Stimulated activated naive B cell treated with anti-CD40 and anti-IgM and Interleukin-4, amounts not matched to agents 10 μg/mL and 1 μg/mL and 100 μg/mL, for 72 hours (primary cell): Measurements from ENCODE around the gene DMRTB1.
A peak's percentile ranks its signal among the peaks of the same experiment; 100 is the strongest.

Experiments used
- ATAC-seq, 2 donors: fragments of 150-1000 bp; cut with Tn5 transposase; replicated peaks; 2 replicates each; pipeline ENCODE4 v1.10.0; 2021; ENCODE audit warnings: moderate library complexity in 1 of 2
- DNase-seq: peaks from one replicate; pipeline ENCODE4 v3.0.0; 2021
- H3K27ac Mint-ChIP-seq: one replicate; pipeline ENCODE4 v1.8.0; 2022; ENCODE audit warnings: mild to moderate bottlenecking, mixed read lengths
- H3K27me3 Mint-ChIP-seq, 2 donors: one replicate each; pipeline ENCODE4 v1.8.0; 2022; ENCODE audit warnings: mixed read lengths in 2 of 2
- H3K36me3 Mint-ChIP-seq, 2 donors: one replicate each; pipeline ENCODE4 v1.8.0; 2022; ENCODE audit warnings: mixed read lengths in 2 of 2, mild to moderate bottlenecking in 1 of 2
- H3K4me1 Mint-ChIP-seq, 2 donors: one replicate each; pipeline ENCODE4 v1.8.0; 2022; ENCODE audit warnings: mixed read lengths in 2 of 2, mild to moderate bottlenecking in 1 of 2
- H3K4me3 Mint-ChIP-seq, 2 donors: one replicate each; pipeline ENCODE4 v1.8.0; 2022; ENCODE audit warnings: mild to moderate bottlenecking in 2 of 2, mixed read lengths in 2 of 2, moderate library complexity in 1 of 2
- H3K9me3 Mint-ChIP-seq, 2 donors: one replicate each; pipeline ENCODE4 v1.8.0; 2022; ENCODE audit warnings: mixed read lengths in 2 of 2, mild to moderate bottlenecking in 1 of 2

Gene DMRTB1

DNA sequence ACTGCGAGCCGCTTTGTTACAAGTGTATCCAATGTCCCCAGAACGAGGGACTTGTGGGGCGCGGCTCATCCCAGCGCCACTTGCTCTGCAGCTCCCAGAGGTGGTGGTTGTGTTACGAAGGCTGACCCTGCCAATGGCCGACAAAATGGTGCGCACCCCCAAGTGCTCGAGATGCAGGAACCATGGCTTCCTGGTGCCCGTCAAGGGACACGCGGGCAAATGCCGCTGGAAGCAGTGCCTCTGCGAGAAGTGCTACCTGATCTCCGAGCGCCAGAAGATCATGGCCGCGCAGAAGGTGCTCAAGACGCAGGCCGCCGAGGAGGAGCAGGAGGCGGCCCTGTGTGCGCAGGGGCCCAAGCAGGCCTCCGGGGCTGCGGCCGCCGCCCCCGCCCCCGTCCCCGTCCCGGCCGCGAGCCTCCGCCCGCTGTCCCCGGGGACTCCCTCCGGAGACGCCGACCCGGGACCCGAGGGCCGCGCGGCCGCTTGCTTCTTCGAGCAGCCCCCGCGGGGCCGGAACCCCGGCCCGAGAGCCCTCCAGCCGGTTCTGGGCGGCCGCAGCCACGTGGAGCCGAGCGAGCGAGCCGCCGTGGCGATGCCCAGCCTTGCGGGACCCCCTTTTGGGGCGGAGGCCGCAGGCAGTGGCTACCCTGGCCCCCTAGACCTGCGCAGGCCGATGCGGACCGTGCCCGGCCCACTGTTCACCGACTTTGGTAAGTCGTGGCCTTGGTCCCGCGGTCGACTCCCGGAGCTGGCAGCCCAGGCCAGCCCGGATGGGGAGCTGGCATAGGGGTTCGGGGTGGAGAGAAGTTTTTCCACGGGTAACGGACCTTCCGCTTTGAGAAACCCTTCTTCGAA is at the start of gene DMRTB1:
DMRTB1 (plus strand) TSS at position 79 of the 855 bp plus-strand sequence; CDS start at position 134, 55 bp downstream.
- H3K27ac Mint-ChIP-seq = no peak within 1 kb of the TSS
- no peak for ATAC-seq
- H3K9me3 Mint-ChIP-seq = no peaks in the 10 kb centered on the region
- no peaks in the 10 kb centered on the region for H3K4me1 Mint-ChIP-seq
- no peak within 1 kb of the TSS for H3K4me3 Mint-ChIP-seq
- peaks cover 0 to 4% of the 10 kb centered on the region in 2 donors for H3K27me3 Mint-ChIP-seq
- no peaks in the 10 kb centered on the region for H3K36me3 Mint-ChIP-seq
- no peak for DNase-seq

GRCh38 chr1:53409695-53410094 is 49.5 kb upstream of the DMRTB1 start:
- Mint-ChIP-seq H3K36me3 (no peaks in the 10 kb centered on the region), H3K27me3 (peaks cover 23 to 36% of the 10 kb centered on the region in 2 donors), H3K4me3 (no peak overlapping the region), H3K9me3 (no peaks in the 10 kb centered on the region), H3K27ac (peak overlapping the region; percentile 17), H3K4me1 (peaks cover 8 to 12% of the 10 kb centered on the region in 2 donors)
- DNase-seq = no peak
- peak in 1 of 2 donors; percentile 21 for ATAC-seq

DNA sequence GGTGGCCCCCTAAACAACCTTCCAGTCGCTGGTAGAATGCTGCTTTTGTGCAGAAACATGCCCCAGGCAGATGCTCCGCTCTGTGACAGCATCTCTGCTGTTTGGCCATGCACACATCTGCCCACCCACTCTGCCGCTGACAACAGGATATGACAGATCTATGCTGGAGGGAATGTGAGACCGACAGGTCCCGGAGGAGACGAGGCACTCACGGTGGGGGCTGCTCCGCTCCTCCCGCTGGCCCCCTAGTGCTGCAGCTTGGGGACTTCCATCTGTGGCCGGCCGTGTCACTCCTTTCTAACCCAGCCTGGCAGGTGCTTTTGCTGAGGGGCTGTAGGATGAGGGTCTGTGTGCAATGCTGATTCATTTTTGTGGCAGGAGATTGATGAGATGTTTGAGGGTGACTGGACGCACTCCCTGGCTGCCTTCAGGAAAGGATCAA is 49.1 kb upstream of the DMRTB1 start:
- H3K27ac Mint-ChIP-seq = no peak overlapping the region
- H3K9me3 Mint-ChIP-seq = no peaks in the 10 kb centered on the region
- no peak overlapping the region for H3K4me3 Mint-ChIP-seq
- H3K4me1 Mint-ChIP-seq = peaks cover 8 to 12% of the 10 kb centered on the region in 2 donors
- DNase-seq (peak; percentile 32), ATAC-seq (peak; percentile 33 to 74)
- H3K27me3 Mint-ChIP-seq = peaks cover 23 to 40% of the 10 kb centered on the region in 2 donors
- no peaks in the 10 kb centered on the region for H3K36me3 Mint-ChIP-seq

- no peak overlapping the region for H3K27ac Mint-ChIP-seq
- H3K27me3 Mint-ChIP-seq = peaks cover 27 to 45% of the 10 kb centered on the region in 2 donors
- no peak for DNase-seq
- H3K4me3 Mint-ChIP-seq = no peak overlapping the region
- no peaks in the 10 kb centered on the region for H3K36me3 Mint-ChIP-seq
- no peak for ATAC-seq
- H3K9me3 Mint-ChIP-seq = no peaks in the 10 kb centered on the region
- H3K4me1 Mint-ChIP-seq = peaks cover 8 to 12% of the 10 kb centered on the region in 2 donors
These were observed 48.5 kb upstream of the DMRTB1 start for GRCh38 chr1:53410701-53411100.

GRCh38 chr1:53411541-53412152 is 47.6 kb upstream of the DMRTB1 start:
- DNase-seq = no peak
- H3K4me3 Mint-ChIP-seq = no peak overlapping the region
- ATAC-seq = no peak
- H3K4me1 Mint-ChIP-seq = peaks cover 8 to 12% of the 10 kb centered on the region in 2 donors
- H3K36me3 Mint-ChIP-seq = no peaks in the 10 kb centered on the region
- H3K27ac Mint-ChIP-seq = peak overlapping the region; percentile 20
- H3K9me3 Mint-ChIP-seq = no peaks in the 10 kb centered on the region
- peaks cover 18 to 37% of the 10 kb centered on the region in 2 donors for H3K27me3 Mint-ChIP-seq

GRCh38 chr1:53412285-53413174 is 46.7 kb upstream of the DMRTB1 start:
- Mint-ChIP-seq H3K27ac (no peak overlapping the region), H3K27me3 (peaks cover 16 to 33% of the 10 kb centered on the region in 2 donors), H3K9me3 (no peaks in the 10 kb centered on the region), H3K4me3 (no peak overlapping the region), H3K4me1 (peaks cover 8 to 14% of the 10 kb centered on the region in 2 donors), H3K36me3 (no peaks in the 10 kb centered on the region)
- no peak for DNase-seq
- ATAC-seq = no peak

DNA sequence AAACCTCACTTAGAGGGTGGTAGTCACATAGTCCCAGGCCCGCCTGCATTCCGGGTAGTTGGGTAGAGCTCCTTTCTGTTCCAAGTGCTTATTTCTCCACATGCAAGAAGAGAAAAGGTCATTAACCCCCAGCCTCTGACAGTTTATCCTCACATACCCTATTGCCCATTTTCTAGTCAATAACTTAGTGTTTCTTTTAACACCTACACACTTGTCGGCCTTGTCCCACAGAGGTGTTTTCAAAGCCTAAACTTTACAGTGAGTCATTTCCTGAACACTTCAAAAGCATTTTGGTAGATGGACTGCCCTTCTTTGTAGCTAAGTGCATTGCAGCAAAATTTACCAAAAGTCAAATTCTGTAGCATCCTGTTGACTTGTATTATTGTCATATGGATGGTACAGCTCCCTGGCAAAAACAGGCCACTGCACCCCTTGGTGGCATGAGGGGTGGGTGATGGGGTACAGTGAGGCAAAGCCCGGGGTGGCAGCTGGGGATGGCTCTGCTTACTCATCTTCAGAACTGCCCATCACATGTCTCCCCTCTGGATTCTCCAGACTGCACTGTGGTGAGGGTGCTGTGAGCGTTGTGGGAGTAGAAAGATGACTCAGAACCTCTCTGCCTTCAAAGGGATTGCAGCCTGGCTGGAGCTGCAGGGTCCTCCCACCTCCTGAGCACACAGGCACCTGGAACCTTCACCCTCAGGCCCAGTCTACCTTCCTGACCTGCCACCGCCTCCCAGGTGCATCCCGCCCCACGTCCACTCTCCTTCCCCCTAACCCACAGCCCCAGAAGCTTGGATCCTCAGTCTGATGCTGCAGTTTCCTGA is 45.8 kb upstream of the DMRTB1 start:
- peak; percentile 21 for DNase-seq
- H3K27me3 Mint-ChIP-seq = peaks cover 16 to 32% of the 10 kb centered on the region in 2 donors
- no peak overlapping the region for H3K4me3 Mint-ChIP-seq
- H3K27ac Mint-ChIP-seq = no peak overlapping the region
- no peaks in the 10 kb centered on the region for H3K9me3 Mint-ChIP-seq
- peak; percentile 72 to 79 for ATAC-seq
- peaks cover 8 to 14% of the 10 kb centered on the region in 2 donors for H3K4me1 Mint-ChIP-seq
- no peaks in the 10 kb centered on the region for H3K36me3 Mint-ChIP-seq

GRCh38 chr1:53414632-53415031 is 44.6 kb upstream of the DMRTB1 start:
- ATAC-seq (no peak), DNase-seq (no peak)
- no peak overlapping the region for H3K27ac Mint-ChIP-seq
- H3K36me3 Mint-ChIP-seq = no peaks in the 10 kb centered on the region
- no peak overlapping the region for H3K4me3 Mint-ChIP-seq
- peaks cover 8 to 12% of the 10 kb centered on the region in 2 donors for H3K4me1 Mint-ChIP-seq
- H3K9me3 Mint-ChIP-seq = no peaks in the 10 kb centered on the region
- H3K27me3 Mint-ChIP-seq = peaks cover 20 to 38% of the 10 kb centered on the region in 2 donors

- Mint-ChIP-seq H3K27me3 (peaks cover 20 to 38% of the 10 kb centered on the region in 2 donors), H3K9me3 (no peaks in the 10 kb centered on the region), H3K4me1 (peaks cover 8 to 9% of the 10 kb centered on the region in 2 donors), H3K27ac (no peak overlapping the region), H3K4me3 (no peak overlapping the region), H3K36me3 (no peaks in the 10 kb centered on the region)
- no peak for DNase-seq
- no peak for ATAC-seq
These were observed 43.8 kb upstream of the DMRTB1 start for GRCh38 chr1:53415432-53415831.

DNA sequence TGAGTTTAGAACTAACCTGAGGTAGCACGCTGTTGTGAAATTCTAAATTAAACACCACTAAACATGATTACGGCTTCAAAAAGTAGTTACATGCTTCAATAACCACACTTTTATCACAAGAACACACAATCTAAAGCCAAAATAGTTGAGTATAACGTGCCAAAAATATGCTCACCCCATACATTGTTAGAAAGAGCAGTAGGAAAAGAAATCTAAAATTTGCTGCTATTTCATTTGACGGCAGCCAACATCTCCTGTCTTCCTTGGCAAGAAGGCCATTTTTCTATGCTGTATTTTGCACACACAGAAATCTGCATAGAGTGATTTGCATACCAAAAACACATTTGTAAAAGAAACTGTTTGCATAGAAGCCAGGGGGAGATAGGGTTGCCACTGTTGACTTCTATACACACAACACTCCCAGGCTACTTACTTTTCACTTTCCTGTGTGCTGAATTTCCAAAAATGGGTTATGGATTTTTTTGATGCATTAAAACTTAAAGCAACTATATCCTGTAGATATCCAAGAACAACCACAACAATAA is 42.9 kb upstream of the DMRTB1 start:
- DNase-seq (no peak), ATAC-seq (no peak)
- Mint-ChIP-seq H3K27me3 (peaks cover 20 to 38% of the 10 kb centered on the region in 2 donors), H3K36me3 (no peaks in the 10 kb centered on the region), H3K9me3 (peaks cover 0 to 2% of the 10 kb centered on the region in 2 donors), H3K27ac (no peak overlapping the region), H3K4me3 (no peak overlapping the region), H3K4me1 (peaks cover 8 to 9% of the 10 kb centered on the region in 2 donors)

DNA sequence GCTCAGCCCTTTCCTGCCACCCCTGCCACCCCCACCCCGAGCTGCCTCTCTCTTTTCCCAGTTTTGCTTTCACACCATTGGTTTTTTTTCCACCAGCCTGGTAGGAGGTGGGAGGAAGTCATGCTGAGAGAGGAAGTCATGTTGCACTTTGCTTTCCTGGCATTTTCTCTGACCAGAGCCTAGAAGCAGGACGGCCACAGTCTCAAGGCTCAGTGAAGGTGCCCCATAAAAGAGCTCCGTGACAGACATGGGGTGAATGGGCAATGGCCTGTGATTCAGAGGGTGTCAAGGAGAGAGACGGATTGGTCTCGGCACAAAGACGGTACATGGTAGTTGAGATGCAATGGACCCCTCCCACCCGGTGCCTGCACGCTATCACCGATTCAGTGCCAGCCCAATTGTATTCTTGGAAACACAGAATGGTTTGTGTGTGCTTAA is 42.1 kb upstream of the DMRTB1 start:
- no peaks in the 10 kb centered on the region for H3K36me3 Mint-ChIP-seq
- no peak overlapping the region for H3K27ac Mint-ChIP-seq
- no peak for DNase-seq
- H3K9me3 Mint-ChIP-seq = peaks cover 0 to 5% of the 10 kb centered on the region in 2 donors
- no peak overlapping the region for H3K4me3 Mint-ChIP-seq
- peaks cover 20 to 38% of the 10 kb centered on the region in 2 donors for H3K27me3 Mint-ChIP-seq
- no peak for ATAC-seq
- peaks cover 8 to 9% of the 10 kb centered on the region in 2 donors for H3K4me1 Mint-ChIP-seq

DNA sequence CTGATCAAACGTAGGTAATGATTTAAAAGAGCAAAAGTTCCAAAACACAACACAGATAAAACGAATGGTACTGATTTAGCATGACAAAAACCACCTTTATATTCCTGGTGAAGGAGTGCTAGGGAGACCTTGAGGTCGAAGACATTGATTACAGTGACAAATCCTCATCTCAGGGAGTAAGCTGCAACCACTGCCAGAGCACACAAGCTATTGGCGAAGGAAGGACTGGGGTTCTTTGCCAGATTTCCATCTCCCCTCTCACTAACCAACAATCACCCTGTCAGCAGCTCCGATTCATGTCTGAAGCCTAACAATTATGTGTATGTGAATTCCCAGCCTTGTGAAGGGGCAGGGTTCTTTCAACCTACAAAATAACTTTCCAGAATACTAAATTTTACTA is 40.2 kb upstream of the DMRTB1 start:
- ATAC-seq (no peak), DNase-seq (no peak)
- no peaks in the 10 kb centered on the region for H3K36me3 Mint-ChIP-seq
- peaks cover under 1 to 2% of the 10 kb centered on the region in 2 donors for H3K4me1 Mint-ChIP-seq
- no peak overlapping the region for H3K27ac Mint-ChIP-seq
- peaks cover 20 to 33% of the 10 kb centered on the region in 2 donors for H3K27me3 Mint-ChIP-seq
- H3K9me3 Mint-ChIP-seq = peaks cover 0 to 5% of the 10 kb centered on the region in 2 donors
- no peak overlapping the region for H3K4me3 Mint-ChIP-seq

DNA sequence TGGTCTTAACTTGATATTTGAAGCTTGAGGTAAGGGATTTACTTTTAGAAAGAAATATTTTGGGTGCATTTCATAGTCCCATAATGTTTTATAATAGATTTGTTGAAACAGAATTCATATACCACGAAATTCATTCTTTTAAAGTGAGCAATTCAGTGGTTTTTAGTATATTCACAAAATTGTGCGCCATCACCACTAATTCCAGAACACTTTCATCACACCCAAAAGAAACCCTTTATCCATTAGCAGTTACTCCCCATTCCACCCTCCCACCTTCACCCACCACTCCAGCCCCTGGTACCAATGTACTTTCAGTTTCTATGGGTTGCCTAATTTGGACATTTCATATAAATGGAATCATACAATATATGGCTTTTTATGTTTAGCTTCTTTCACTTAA is 38.9 kb upstream of the DMRTB1 start:
- Mint-ChIP-seq H3K27ac (no peak overlapping the region), H3K4me1 (peaks cover 0 to 2% of the 10 kb centered on the region in 2 donors), H3K9me3 (peaks cover 0 to 5% of the 10 kb centered on the region in 2 donors), H3K36me3 (no peaks in the 10 kb centered on the region), H3K4me3 (no peak overlapping the region), H3K27me3 (peaks cover 27 to 31% of the 10 kb centered on the region in 2 donors)
- DNase-seq = no peak
- no peak for ATAC-seq
